ENCODE data around the gene MGME1.

GRCh38 chr20:17959257-17959627 is 9.6 kb upstream of the MGME1 start:
- TF ChIP-seq EP300 (IDR thresholded peaks at IDR 0.05) = no peak
- TF ChIP-seq, protein P1, sequence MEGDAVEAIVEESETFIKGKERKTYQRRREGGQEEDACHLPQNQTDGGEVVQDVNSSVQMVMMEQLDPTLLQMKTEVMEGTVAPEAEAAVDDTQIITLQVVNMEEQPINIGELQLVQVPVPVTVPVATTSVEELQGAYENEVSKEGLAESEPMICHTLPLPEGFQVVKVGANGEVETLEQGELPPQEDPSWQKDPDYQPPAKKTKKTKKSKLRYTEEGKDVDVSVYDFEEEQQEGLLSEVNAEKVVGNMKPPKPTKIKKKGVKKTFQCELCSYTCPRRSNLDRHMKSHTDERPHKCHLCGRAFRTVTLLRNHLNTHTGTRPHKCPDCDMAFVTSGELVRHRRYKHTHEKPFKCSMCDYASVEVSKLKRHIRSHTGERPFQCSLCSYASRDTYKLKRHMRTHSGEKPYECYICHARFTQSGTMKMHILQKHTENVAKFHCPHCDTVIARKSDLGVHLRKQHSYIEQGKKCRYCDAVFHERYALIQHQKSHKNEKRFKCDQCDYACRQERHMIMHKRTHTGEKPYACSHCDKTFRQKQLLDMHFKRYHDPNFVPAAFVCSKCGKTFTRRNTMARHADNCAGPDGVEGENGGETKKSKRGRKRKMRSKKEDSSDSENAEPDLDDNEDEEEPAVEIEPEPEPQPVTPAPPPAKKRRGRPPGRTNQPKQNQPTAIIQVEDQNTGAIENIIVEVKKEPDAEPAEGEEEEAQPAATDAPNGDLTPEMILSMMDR (IDR thresholded peaks at IDR 0.05) = no peak
